Keratinocyte (primary cell): ENCODE results near the gene TNFRSF14.

Source experiments
- CTCF ChIP-seq, 3 experiments: IDR thresholded peaks in 1 of 3; conservative IDR thresholded peaks in 1 of 3; optimal IDR thresholded peaks in 1 of 3; 2 replicates in 2 of 3; 3 replicates in 1 of 3; pipeline versions ENCODE3 to v1.5.1; 2011; ENCODE audit warnings: low read length in 3 of 3, mild to moderate bottlenecking in 3 of 3, moderate library complexity in 2 of 3, control low read depth in 1 of 3, inconsistent platforms in 1 of 3; ENCODE audit not compliant: insufficient read depth in 2 of 3; ENCODE audit errors: extremely low read depth in 1 of 3
- EZH2 ChIP-seq: IDR thresholded peaks from one replicate; pipeline ENCODE4 v1.6.1; 2012; ENCODE audit warnings: inconsistent platforms, mild to moderate bottlenecking, low read length, moderate library complexity

- no peak for TF ChIP-seq EZH2
- TF ChIP-seq CTCF (optimal IDR thresholded peaks at IDR 0.05 in 1 of 3, IDR thresholded peaks at IDR 0.05 in 1 of 3, conservative IDR thresholded peaks at IDR 0.05 in 1 of 3; ENCODE audit: extremely low read depth in 1 of 3, insufficient read depth in 2 of 3, low read length in 3 of 3) = peak; percentile 32 to 74 (median 49)
These were observed 6.0 kb downstream of the TNFRSF14 start for GRCh38 chr1:2561898-2562895.
